Liver (tissue), 9 donors: Measurements from ENCODE around the gene NHERF2. TPM values are rescaled to one million over a fixed set of nuclear protein-coding genes. Genes with fewer than 3 reads are reported as not detected.
"Not testable (repeated sequence)": the region's sequence is repeated elsewhere in the genome, so short reads cannot be mapped to it uniquely, and the experiment has no call there.

ENCODE experiments used
- DNase-seq: peaks from one replicate; pipeline ENCODE4 v3.0.0-alpha.2; 2017; ENCODE audit warnings: low spot score
- H3K27ac ChIP-seq, 2 donors: one replicate each; pipeline ENCODE4 v1.7.0; 2013; ENCODE audit warnings: inconsistent platforms in 2 of 2, low read length in 2 of 2, control low read depth in 1 of 2, low read depth in 1 of 2, mild to moderate bottlenecking in 1 of 2
- H3K27me3 ChIP-seq, 4 donors: one replicate each; pipeline versions ENCODE4 v1.6.1 to v1.7.0; 2013; ENCODE audit warnings: low read length in 3 of 4, inconsistent platforms in 1 of 4, mild to moderate bottlenecking in 1 of 4, moderate library complexity in 1 of 4; ENCODE audit not compliant: control insufficient read depth in 4 of 4, insufficient read depth in 4 of 4
- H3K36me3 ChIP-seq, 4 donors: one replicate each; pipeline versions ENCODE4 v1.6.1 to v1.7.0; 2013; ENCODE audit warnings: low read length in 3 of 4, mild to moderate bottlenecking in 3 of 4, low read depth in 1 of 4, moderate library complexity in 1 of 4; ENCODE audit not compliant: control insufficient read depth in 4 of 4, insufficient read depth in 3 of 4
- H3K4me1 ChIP-seq, 4 donors: one replicate each; pipeline versions ENCODE4 v1.6.1 to v1.7.0; 2013; ENCODE audit warnings: low read length in 3 of 4, mild to moderate bottlenecking in 3 of 4, moderate library complexity in 1 of 4; ENCODE audit not compliant: control insufficient read depth in 4 of 4, insufficient read depth in 4 of 4
- H3K4me3 ChIP-seq, 3 donors: one replicate each; pipeline versions ENCODE4 v1.6.1 to v1.7.0; 2013; ENCODE audit warnings: low read length in 3 of 3, control low read depth in 1 of 3, low read depth in 1 of 3, mild to moderate bottlenecking in 1 of 3
- H3K9ac ChIP-seq, 2 donors: one replicate each; pipeline ENCODE4 v1.7.0; 2013; ENCODE audit warnings: low read length in 2 of 2, mild to moderate bottlenecking in 2 of 2, moderate library complexity in 2 of 2, control low read depth in 1 of 2, low read depth in 1 of 2
- H3K9me3 ChIP-seq, 4 donors: one replicate each; pipeline versions ENCODE4 v1.6.1 to v1.7.0; 2013; ENCODE audit warnings: low read length in 3 of 4; ENCODE audit not compliant: control insufficient read depth in 4 of 4
- ATF3 ChIP-seq: IDR thresholded peaks from 2 replicates; pipeline ENCODE4 v1.6.1; 2016; ENCODE audit warnings: antibody characterized with exemption
- EGR1 ChIP-seq, 2 donors: IDR thresholded peaks; 2 replicates each; pipeline ENCODE4 v1.6.1; 2016 to 2018; ENCODE audit warnings: antibody characterized with exemption in 2 of 2, low read depth in 2 of 2
- FOXA1 ChIP-seq: IDR thresholded peaks from 2 replicates; pipeline ENCODE4 v1.6.1; 2016; ENCODE audit warnings: antibody characterized with exemption
- FOXA2 ChIP-seq: IDR thresholded peaks from 2 replicates; pipeline ENCODE4 v1.6.1; 2016; ENCODE audit warnings: antibody characterized with exemption
- GABPA ChIP-seq, 2 donors: IDR thresholded peaks in 1 of 2; conservative IDR thresholded peaks in 1 of 2; 2 replicates each; pipeline ENCODE4 v1.6.1; 2016; ENCODE audit warnings: antibody characterized with exemption in 2 of 2, mild to moderate bottlenecking in 1 of 2, moderate library complexity in 1 of 2
- HNF4A ChIP-seq, 2 donors: conservative IDR thresholded peaks; 2 replicates each; pipeline ENCODE4 v1.6.1; 2016; ENCODE audit warnings: antibody characterized with exemption in 2 of 2, mild to moderate bottlenecking in 2 of 2
- HNF4G ChIP-seq: IDR thresholded peaks from 2 replicates; pipeline ENCODE4 v1.6.1; 2016; ENCODE audit warnings: antibody characterized with exemption
- JUND ChIP-seq, 2 donors: IDR thresholded peaks; 2 replicates each; pipeline ENCODE4 v1.6.1; 2016; ENCODE audit warnings: antibody characterized with exemption in 2 of 2
- NR2F2 ChIP-seq: IDR thresholded peaks from 2 replicates; pipeline ENCODE4 v1.6.1; 2016; ENCODE audit warnings: antibody characterized with exemption
- RAD21 ChIP-seq, 2 donors: IDR thresholded peaks; 2 replicates each; pipeline ENCODE4 v1.6.1; 2016; ENCODE audit warnings: antibody characterized with exemption in 2 of 2, mild to moderate bottlenecking in 2 of 2
- RXRA ChIP-seq, 2 donors: IDR thresholded peaks; 2 replicates each; pipeline ENCODE4 v1.6.1; 2017 to 2018; ENCODE audit warnings: antibody characterized with exemption in 2 of 2, mild to moderate bottlenecking in 1 of 2
- YY1 ChIP-seq: IDR thresholded peaks from 2 replicates; pipeline ENCODE4 v1.6.1; 2016; ENCODE audit warnings: antibody characterized with exemption, mild to moderate bottlenecking
- ZBTB33 ChIP-seq: IDR thresholded peaks from 2 replicates; pipeline ENCODE4 v1.6.1; 2016; ENCODE audit warnings: antibody characterized with exemption
- WGBS: extraction: QIAGEN DNeasy Blood & Tissue Kit; methylation state at CpG from one replicate; pipeline ENCODE4 v1.1.7; 2013; 5-methylcytosine and 5-hydroxymethylcytosine counted together
- polyA plus RNA-seq, 2 donors: library from polyadenylated mRNA; stranded (reverse) in 1 of 2; unstranded in 1 of 2; fragments of 200-250 nt in 1 of 2; fragments of >200 nt in 1 of 2; fragmentation: Nextera tagmentation in 1 of 2; extraction: Ambion mirVana in 1 of 2; gene quantifications; one replicate each; pipeline versions ENCODE4 v1.2.1 to v1.2.3, GENCODE V29; 2013 to 2015
- total RNA-seq, 2 donors: library from RNA; depleted of rRNA; stranded (reverse); fragments of >200 nt; gene quantifications; one replicate each; pipeline ENCODE4 v1.2.3, GENCODE V29; 2014
- donor health status: healthy.
- donor health status: healthy.
- donor health status: healthy.
- donor health status: healthy.
- donor health status: healthy.

Gene NHERF2
- total and polyA plus RNA-seq, 4 donors: 36.6 to 205 (median 74.1) TPM

GRCh38 chr16:2009791-2010510, 16.8 kb upstream of the NHERF2 start, which contains the start of gene ZNF598 (continued):
- no peak for TF ChIP-seq HNF4A (conservative IDR thresholded peaks at IDR 0.05)
- no peak for TF ChIP-seq FOXA1
- TF ChIP-seq EGR1 (IDR thresholded peaks at IDR 0.05; ENCODE audit: low read depth in 2 of 2): no peak
- no peak for TF ChIP-seq RAD21 (IDR thresholded peaks at IDR 0.05)
- no peak for TF ChIP-seq JUND (IDR thresholded peaks at IDR 0.05)
- TF ChIP-seq RXRA (IDR thresholded peaks at IDR 0.05): no peak

- H3K4me3 ChIP-seq, H3K9ac ChIP-seq, H3K27ac ChIP-seq, H3K9me3 ChIP-seq, H3K36me3 ChIP-seq, DNase-seq, H3K27me3 ChIP-seq: not testable (repeated sequence)
- 78% methylated on average over 9 of the region's 9 CpGs for WGBS
- H3K4me1 ChIP-seq: peaks cover 15 to 31% (median 26%) of the 10 kb centered on the region in 4 donors
These were observed 15.0 kb upstream of the NHERF2 start for GRCh38 chr16:2011726-2012125.

GRCh38 chr16:2013527-2013926, 13.2 kb upstream of the NHERF2 start:
- Histone ChIP-seq H3K27me3 (no peaks in the 10 kb centered on the region), H3K27ac (no peak overlapping the region), H3K9me3 (no peaks in the 10 kb centered on the region), H3K4me1 (peaks cover 0 to 13% (median 9%) of the 10 kb centered on the region in 4 donors), H3K4me3 (no peak overlapping the region), H3K36me3 (no peaks in the 10 kb centered on the region), H3K9ac (no peak overlapping the region)
- WGBS: 95% methylated on average over 15 of the region's 15 CpGs
- no peak for DNase-seq
- no peak for TF ChIP-seq GABPA (IDR thresholded peaks at IDR 0.05 in 1 of 2, conservative IDR thresholded peaks at IDR 0.05 in 1 of 2)
- TF ChIP-seq FOXA1: no peak
- TF ChIP-seq JUND (IDR thresholded peaks at IDR 0.05): no peak
- no peak for TF ChIP-seq EGR1 (IDR thresholded peaks at IDR 0.05; ENCODE audit: low read depth in 2 of 2)
- TF ChIP-seq RAD21 (IDR thresholded peaks at IDR 0.05): no peak
- TF ChIP-seq RXRA (IDR thresholded peaks at IDR 0.05): no peak
- TF ChIP-seq FOXA2: no peak
- no peak for TF ChIP-seq NR2F2
- no peak for TF ChIP-seq ATF3
- no peak for TF ChIP-seq YY1
- no peak for TF ChIP-seq ZBTB33
- TF ChIP-seq HNF4G: no peak
- TF ChIP-seq HNF4A (conservative IDR thresholded peaks at IDR 0.05): no peak
